Neutrophil (primary cell): ENCODE measurements around the gene OSTF1.

Source experiments
- H3K27ac ChIP-seq: fragments of 200-600 bp; sonication (generic); 2 replicates; pipeline ENCODE4 v1.5.1; 2016; ENCODE audit warnings: mild to moderate bottlenecking, moderate library complexity
- H3K27me3 ChIP-seq: fragments of 200-600 bp; sonication (generic); 2 replicates; pipeline ENCODE4 v1.6.0; 2016; ENCODE audit warnings: mild to moderate bottlenecking
- H3K36me3 ChIP-seq: fragments of 200-600 bp; sonication (generic); 2 replicates; pipeline ENCODE4 v1.5.1; 2017
- H3K4me1 ChIP-seq, 2 experiments: fragments of 200-600 bp in 1 of 2; sonication (generic) in 1 of 2; 1 replicate in 1 of 2; 2 replicates in 1 of 2; pipeline versions ENCODE4 v1.5.1 to v1.6.1; 2013 to 2016; ENCODE audit warnings: low read depth in 1 of 2, low read length in 1 of 2, mild to moderate bottlenecking in 1 of 2, moderate library complexity in 1 of 2; ENCODE audit not compliant: control insufficient read depth in 1 of 2, insufficient read depth in 1 of 2
- H3K4me3 ChIP-seq, 2 experiments: fragments of 200-600 bp in 1 of 2; sonication (generic) in 1 of 2; 1 replicate in 1 of 2; 2 replicates in 1 of 2; pipeline ENCODE4 v1.5.1; 2013 to 2016; ENCODE audit warnings: low read depth in 1 of 2, low read length in 1 of 2, mild to moderate bottlenecking in 1 of 2, moderate library complexity in 1 of 2
- H3K9me3 ChIP-seq: fragments of 200-600 bp; sonication (generic); 2 replicates; pipeline ENCODE4 v1.5.1; 2016
- TF ChIP-seq, protein P1 (sequence below): fragments of 200-600 bp; sonication (generic); IDR thresholded peaks from 2 replicates; pipeline ENCODE4 v1.5.1; 2016; ENCODE audit warnings: antibody characterized with exemption

The OSTF1 gene

DNA sequence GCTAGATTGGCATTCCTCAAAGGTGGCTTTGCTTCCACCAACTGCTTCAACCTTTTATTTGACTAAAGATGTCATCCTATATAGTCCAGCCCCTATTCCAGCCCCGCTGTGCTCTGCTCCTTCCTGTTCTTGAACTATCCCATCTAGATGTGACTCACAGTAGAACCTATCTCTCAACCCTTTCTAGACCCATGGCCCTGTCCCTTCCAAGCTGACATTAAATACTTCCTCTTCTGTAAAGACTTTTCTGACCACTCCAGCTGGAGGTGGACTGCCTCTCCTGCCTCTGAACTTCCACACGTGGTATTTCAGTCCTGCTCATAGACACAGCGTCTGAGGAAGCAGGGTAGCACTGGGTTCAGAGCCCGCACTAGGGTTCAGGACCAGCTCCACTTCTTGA is 32.4 kb downstream of the OSTF1 start:
- H3K4me3 ChIP-seq, result no peak overlapping the region
- H3K4me1 ChIP-seq, result peaks cover 30 to 37% of the 10 kb centered on the region in 2 experiments
- H3K9me3 ChIP-seq, result no peaks in the 10 kb centered on the region
- TF ChIP-seq, protein P1, sequence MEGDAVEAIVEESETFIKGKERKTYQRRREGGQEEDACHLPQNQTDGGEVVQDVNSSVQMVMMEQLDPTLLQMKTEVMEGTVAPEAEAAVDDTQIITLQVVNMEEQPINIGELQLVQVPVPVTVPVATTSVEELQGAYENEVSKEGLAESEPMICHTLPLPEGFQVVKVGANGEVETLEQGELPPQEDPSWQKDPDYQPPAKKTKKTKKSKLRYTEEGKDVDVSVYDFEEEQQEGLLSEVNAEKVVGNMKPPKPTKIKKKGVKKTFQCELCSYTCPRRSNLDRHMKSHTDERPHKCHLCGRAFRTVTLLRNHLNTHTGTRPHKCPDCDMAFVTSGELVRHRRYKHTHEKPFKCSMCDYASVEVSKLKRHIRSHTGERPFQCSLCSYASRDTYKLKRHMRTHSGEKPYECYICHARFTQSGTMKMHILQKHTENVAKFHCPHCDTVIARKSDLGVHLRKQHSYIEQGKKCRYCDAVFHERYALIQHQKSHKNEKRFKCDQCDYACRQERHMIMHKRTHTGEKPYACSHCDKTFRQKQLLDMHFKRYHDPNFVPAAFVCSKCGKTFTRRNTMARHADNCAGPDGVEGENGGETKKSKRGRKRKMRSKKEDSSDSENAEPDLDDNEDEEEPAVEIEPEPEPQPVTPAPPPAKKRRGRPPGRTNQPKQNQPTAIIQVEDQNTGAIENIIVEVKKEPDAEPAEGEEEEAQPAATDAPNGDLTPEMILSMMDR, result no peak
- no peaks in the 10 kb centered on the region for H3K27me3 ChIP-seq
- peaks cover 68% of the 10 kb centered on the region for H3K36me3 ChIP-seq
- H3K27ac ChIP-seq, result peak overlapping the region; percentile 68

DNA sequence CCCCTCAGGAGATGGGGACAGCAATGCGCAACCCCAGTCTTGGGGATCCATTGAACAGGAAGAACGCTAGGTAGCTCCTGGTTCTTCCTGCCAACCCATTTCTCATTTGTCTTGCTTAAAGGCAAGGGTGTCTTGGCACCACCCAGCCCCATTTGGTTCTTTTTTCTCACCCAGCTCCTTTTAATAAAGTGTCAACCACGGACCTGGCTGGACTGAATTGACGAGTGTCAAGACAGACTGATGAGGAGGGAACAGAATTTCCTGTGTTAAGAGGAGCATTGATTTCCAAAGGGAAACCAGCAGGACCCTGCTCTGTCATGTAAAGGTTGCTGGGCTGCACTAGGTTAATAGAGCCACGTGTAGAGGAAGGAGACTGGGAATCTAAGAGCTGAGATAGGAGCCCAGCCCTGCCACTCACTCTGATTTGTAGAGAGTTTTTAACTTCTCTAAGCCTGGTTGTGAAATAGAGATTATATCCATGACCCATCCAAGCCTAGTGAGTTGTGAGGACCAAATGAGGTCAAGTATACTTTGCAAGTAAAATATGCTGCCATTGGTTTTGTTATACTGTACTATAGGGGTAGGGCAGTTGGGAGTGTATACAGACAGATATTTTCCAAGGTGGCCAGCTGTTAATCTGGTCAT is 33.7 kb downstream of the OSTF1 start:
- peaks cover 17 to 29% of the 10 kb centered on the region in 2 experiments for H3K4me1 ChIP-seq
- H3K27ac ChIP-seq, result peak overlapping the region; percentile 24
- H3K36me3 ChIP-seq, result peaks cover 73% of the 10 kb centered on the region
- no peaks in the 10 kb centered on the region for H3K9me3 ChIP-seq
- TF ChIP-seq, protein P1, result no peak
- no peak overlapping the region for H3K4me3 ChIP-seq
- no peaks in the 10 kb centered on the region for H3K27me3 ChIP-seq

DNA sequence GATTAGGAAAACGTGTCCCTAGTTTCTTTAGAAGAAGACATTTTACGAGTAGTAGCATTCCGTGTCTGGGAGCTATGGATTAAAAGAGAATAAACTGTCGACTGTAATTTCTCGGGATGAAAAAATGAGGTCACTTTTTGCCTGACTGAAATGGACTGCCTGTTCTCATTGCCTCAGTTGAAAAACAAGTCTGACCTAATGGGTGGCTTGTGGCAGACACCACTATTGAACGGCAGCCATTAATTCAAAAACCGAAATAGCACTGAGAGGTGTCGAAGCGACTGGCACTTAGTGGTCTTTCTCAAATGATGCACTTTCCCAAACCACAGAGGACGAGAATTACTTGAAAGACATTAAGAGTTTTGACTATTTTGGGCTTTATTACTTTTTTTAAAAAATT is 35.4 kb downstream of the OSTF1 start:
- Histone ChIP-seq H3K27me3 (no peaks in the 10 kb centered on the region), H3K4me3 (no peak overlapping the region), H3K27ac (no peak overlapping the region), H3K4me1 (peaks cover 14 to 28% of the 10 kb centered on the region in 2 experiments), H3K9me3 (no peaks in the 10 kb centered on the region), H3K36me3 (peaks cover 58% of the 10 kb centered on the region)
- TF ChIP-seq, protein P1, result no peak

DNA sequence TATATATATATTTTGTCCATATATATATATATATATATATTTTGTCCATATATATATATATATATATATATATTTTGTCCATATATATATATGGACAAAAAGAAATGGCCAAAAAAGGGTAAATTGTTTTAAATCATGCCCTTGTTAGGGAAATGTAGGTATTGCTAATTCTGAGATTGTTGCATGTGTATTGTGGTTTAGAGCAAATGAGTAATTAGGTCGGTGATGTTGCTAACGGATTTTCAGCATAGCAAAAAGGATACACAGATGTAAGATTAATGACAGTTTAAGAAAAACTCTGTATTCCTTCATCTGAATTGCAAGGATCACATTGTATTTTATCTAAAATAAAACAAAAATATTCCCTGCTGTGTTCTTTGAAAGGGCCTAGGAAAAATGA is 40.2 kb downstream of the OSTF1 start:
- H3K27me3 ChIP-seq, result no peaks in the 10 kb centered on the region
- H3K27ac ChIP-seq, result peak overlapping the region; percentile 30
- H3K4me1 ChIP-seq, result peaks cover 14 to 41% of the 10 kb centered on the region in 2 experiments
- H3K9me3 ChIP-seq, result no peaks in the 10 kb centered on the region
- H3K4me3 ChIP-seq, result no peak overlapping the region
- TF ChIP-seq, protein P1, result no peak
- peaks cover 65% of the 10 kb centered on the region for H3K36me3 ChIP-seq

DNA sequence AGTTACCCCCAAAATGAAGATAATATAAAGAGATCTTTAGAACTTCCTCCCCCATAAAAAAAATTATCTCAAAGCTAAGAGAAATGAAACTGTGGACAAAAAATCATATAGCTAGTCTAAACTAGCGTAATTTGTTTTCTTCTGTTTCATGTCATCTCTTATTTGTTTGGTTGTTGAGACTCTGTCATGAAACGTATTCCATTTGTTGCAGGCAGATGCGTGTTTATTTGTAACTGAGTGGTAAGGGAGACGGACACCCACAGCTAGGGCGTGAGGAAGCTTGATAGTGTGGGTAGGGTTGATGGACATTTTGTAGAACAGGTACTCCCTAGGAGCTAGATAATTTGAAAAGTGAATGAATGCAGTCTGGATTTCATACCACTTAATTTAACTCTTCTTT is 41.9 kb downstream of the OSTF1 start:
- H3K9me3 ChIP-seq, result no peaks in the 10 kb centered on the region
- H3K4me3 ChIP-seq, result no peak overlapping the region
- H3K36me3 ChIP-seq, result peaks cover 70% of the 10 kb centered on the region
- H3K4me1 ChIP-seq, result peaks cover 14 to 40% of the 10 kb centered on the region in 2 experiments
- TF ChIP-seq, protein P1, result no peak
- no peak overlapping the region for H3K27ac ChIP-seq
- H3K27me3 ChIP-seq, result no peaks in the 10 kb centered on the region
